T1000 (cell line): ENCODE results near the gene SPIB.
"Not testable (repeated sequence)": the region's sequence is repeated elsewhere in the genome, so short reads cannot be mapped to it uniquely, and the experiment has no call there.

ENCODE experiments used
- DNase-seq: peaks from one replicate; lab custom pipeline; 2025; ENCODE audit warnings: mixed read lengths; lab: John Stamatoyannopoulos, UW

Gene SPIB

DNA sequence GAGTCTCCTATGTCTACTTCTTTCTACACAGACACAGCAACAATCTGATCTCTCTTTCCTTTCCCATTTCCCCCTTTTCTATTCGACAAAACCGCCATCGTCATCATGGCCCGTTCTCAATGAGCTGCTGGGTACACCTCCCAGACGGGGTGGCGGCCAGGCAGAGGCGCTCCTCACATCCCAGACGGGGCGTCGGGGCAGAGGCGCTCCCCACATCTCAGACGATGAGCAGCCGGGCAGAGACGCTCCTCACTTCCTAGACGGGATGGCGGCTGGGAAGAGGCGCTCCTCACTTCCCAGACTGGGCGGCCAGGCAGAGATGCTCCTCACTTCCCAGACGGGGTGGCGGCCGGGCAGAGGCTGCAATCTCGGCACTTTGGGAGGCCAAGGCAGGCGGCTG lies 27.8 kb upstream of the SPIB start:
- not testable (repeated sequence) for DNase-seq

DNA sequence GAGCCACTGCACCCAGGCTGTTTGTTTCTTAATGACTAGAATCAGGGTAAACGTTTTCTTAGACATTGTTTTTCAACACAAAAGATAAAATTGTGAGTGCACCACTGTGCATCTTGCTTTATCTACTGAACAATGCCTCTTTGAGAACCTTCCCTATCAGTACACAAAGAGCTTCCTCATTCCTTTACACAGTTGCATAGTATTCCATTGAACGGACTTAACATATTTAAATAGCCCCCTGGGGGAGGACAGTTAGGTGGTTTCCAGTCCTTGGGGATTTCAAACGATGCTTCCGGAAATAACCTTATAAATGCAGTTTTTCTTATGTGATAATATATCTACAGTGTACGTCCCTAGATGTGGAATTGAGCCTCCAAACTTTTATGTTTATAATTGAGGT lies 26.0 kb upstream of the SPIB start:
- no peak for DNase-seq

DNA sequence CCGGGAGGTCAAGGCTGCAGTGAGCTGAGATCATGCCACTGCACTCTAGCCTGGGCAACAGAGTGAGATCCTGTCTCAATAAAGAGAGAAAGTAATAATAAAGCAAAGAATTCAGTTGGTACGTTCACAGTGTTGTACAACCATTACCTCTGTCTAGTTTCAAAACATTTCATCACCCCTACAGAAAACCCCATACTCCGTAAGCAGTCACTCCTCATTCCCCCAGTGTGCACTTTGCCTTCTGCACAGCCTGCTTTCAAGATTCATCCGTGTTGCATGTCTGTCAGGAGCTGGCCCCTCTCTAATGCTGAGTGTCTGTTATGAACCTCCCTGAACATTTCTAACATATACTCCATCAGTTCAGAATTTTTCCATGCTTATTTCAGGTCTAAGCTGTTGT lies 25.1 kb upstream of the SPIB start:
- no peak for DNase-seq

DNA sequence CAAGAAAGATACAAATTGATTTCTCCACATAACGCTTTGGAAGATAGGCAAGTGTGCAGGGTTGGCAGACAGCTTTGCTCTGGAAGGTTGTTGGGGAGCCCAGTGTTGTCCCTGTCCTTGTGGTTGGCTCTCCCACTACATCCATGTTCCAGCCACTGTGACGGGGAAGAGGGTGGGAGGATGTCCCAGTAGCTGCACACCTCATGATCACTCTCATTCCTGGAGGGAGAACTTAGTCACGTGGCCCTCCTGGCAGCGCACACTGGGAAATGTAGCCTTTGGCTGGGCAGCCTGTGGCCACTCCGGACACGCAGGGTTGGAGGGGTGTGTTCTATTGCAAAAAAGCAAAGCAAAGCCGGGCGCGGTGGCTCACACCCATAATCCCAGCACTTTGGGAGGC lies 24.7 kb upstream of the SPIB start:
- no peak for DNase-seq

DNA sequence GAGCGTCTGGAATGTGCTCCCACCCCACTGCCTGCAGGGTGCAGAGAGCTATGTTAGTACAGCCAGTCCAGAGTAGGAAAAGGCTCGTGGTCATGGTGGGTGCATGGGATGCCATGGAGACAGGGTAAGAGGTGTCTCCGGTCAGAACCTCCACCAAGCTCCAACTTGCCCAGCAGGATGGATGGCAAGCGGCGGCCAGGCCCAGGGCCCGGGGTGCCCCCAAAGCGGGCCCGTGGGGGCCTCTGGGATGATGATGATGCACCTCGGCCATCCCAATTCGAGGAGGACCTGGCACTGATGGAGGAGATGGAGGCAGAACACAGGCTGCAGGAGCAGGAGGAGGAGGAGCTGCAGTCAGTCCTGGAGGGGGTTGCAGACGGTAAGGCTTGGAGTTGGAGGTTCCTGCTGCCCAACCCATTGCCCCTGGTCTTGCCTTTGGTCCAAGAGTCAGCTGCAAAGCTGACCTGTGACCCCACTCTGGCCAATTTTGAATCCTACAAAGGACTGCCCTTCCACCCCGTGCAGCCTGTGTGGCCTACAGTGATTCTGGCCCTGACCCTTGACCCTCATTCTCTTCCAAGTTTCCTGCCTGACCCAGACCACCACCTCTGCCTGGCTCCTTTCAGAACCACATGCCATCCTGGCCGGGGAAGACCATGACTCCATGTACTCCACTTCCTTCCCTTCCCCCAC lies 19.9 kb upstream of the SPIB start:
- DNase-seq = no peak

DNA sequence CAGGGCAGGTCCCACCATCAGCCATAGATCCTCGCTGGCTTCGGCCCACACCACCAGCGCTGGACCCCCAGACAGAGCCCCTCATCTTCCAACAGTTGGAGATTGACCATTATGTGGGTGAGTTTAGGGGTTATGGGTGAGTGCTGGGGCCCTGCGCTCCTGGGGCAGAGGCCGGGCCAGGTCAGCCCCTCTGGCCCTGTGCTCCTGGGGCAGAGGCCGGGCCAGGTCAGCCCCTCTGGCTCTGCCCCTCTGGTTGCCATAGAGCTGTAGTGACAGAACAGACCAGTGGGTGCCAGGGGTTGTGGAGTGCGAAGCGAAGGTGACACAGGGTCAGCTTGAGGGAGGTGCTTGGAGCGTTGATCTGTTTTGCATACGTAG lies 19.4 kb upstream of the SPIB start:
- DNase-seq = no peak

DNA sequence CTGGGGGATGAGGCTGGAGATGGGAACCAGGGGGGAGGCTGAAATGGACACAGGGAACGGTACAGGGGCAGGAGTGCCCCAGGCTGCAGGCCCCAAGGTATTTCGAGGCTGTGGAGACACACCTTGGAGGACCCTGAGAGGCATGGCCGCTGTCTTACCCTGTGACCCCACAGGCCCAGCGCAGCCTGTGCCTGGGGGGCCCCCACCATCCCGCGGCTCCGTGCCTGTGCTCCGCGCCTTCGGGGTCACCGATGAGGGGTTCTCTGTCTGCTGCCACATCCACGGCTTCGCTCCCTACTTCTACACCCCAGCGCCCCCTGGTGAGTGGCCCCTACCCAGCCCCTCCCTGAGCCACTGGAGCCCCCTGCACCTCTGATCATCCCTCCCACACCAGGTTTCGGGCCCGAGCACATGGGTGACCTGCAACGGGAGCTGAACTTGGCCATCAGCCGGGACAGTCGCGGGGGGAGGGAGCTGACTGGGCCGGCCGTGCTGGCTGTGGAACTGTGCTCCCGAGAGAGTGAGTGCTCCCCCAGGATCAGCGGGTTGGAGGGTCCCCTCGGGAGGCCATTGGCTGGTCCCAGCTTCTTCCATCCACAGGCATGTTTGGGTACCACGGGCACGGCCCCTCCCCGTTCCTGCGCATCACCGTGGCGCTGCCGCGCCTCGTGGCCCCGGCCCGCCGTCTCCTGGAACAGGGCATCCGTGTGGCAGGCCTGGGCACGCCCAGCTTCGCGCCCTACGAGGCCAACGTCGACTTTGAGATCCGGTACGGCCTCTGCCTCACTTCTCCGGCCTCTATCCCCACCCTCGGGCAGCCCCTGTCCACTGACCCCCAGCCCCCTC lies 16.9 kb upstream of the SPIB start:
- DNase-seq = no peak

DNA sequence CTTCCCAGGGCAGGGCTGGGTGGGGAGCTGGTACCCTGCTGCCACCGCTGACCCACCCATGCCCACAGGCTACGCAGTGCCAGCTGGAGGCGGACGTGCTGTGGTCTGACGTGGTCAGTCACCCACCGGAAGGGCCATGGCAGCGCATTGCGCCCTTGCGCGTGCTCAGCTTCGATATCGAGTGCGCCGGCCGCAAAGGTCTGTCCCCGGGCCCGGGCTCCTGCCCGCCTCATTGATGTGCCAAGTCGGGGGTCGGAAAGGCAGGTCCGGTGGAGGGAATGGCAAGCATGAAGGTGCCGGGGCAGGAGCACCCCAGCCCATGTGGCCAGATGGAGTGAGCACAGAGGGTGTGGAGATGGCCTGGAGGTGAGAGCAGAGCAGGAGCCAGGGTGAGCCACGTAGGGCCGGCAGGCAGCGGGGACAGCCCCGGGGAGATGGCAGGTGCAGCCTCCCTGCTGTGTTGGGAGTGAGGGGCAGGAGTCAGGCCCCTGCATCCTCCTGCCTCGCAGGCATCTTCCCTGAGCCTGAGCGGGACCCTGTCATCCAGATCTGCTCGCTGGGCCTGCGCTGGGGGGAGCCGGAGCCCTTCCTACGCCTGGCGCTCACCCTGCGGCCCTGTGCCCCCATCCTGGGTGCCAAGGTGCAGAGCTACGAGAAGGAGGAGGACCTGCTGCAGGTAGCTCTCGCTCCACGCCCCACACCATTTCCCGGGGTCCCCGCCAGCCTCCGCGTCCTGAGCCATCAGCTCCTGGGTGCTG lies 16.0 kb upstream of the SPIB start:
- DNase-seq = no peak

DNA sequence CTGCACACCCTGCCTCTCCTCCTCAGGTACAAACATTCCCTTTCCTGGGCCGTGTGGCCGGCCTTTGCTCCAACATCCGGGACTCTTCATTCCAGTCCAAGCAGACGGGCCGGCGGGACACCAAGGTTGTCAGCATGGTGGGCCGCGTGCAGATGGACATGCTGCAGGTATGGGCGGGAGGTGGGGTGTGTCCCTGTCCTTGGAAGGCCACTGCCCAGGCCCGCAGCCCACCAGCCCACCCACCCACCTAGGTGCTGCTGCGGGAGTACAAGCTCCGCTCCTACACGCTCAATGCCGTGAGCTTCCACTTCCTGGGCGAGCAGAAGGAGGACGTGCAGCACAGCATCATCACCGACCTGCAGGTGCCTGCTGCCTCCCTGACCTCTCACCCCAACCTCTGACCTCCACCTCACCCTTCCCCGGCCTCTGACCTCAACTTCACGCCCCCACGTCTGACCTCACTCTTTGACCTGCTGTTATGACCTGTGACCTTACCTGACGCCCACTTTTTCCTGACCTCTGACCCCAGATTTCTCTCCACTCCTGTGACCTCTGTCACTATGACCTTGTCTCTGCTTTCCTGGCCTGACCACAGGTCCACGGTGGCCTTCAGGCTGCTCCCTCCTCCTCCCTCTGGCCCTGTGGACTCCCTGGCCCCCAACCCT lies 12.4 kb upstream of the SPIB start:
- DNase-seq = no peak

DNA sequence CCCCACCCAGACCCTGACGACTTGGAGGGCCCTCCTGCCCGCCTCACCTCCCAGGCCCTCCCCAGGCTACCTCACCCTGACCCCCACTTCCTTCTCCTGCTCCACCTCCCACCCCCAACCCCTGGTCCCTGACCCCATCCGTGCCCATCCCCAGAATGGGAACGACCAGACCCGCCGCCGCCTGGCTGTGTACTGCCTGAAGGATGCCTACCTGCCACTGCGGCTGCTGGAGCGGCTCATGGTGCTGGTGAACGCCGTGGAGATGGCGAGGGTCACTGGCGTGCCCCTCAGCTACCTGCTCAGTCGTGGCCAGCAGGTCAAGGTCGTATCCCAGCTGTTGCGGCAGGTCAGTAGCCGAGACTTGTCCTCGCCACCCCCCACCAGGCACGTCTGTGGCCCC lies 11.9 kb upstream of the SPIB start:
- DNase-seq = no peak

DNA sequence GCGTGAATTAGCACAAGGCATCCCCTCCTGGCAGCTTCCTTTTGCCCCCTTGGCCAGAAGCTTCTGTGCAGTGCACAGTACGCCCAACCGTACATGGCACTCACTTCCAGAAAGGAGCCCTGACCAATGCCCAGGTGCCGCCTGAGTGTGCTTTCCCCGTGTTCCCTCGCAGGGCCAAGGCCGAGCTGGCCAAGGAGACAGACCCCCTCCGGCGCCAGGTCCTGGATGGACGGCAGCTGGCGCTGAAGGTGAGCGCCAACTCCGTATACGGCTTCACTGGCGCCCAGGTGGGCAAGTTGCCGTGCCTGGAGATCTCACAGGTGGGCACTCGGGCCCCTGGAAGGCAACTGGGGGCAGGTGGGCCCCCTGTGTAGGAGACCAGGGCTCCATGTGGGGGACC lies 9.4 kb upstream of the SPIB start:
- DNase-seq = no peak

DNA sequence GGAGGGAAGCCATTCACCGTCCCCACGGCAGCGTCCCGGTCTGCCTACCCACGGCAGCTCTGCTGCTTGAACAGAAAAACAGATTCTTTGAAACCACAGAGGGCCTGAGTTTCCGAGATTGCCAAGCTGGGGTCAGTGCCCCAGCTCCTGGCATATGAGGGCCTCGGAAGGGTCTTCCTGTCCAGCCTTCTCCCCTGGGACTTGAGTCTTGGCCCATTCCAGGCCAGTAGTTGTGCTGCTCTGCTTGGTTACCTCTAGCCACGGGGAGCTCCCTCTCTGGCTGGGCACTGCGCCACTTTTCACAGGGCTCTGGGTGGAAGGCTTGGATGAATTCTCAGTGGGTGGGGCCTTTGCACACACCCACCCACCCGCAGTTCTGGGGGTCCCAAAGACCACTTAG lies 8.6 kb upstream of the SPIB start:
- DNase-seq = no peak

DNA sequence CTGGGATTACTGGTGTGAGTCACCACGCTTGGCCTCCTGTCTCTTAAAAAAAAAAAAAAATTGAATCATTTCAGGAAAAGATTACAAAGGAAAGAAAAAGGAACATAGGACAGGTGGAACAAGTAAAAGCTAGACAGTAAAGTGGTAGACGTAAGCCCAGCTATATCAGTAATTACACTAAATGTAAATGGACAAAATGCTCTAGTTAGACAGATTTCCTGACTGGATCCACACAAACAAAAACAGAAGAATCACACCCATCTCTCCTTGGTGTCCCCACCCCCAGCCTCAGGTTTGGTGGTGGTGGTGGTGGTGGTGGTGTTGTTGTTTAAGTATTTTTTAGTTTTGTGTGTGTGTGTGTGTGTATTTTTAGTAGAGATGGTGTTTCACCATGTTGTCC lies 6.3 kb upstream of the SPIB start:
- DNase-seq = no peak

DNA sequence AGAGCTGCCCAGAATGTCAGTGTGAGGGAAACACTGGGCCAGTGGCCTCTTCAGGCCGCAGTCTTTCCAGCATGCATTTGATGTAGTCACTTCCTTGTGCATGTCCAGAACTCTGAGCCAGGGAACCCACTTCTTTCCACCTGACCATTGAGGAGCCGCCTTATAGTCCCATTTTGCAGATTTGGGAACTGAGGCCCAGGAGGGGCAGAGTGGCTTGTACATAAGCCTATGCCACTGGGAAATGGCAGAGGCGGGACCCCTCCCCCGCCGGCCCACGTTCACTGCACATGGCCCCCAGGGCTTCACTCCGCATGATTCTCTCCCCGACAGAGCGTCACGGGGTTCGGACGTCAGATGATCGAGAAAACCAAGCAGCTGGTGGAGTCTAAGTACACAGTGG lies 5.6 kb upstream of the SPIB start:
- no peak for DNase-seq

DNA sequence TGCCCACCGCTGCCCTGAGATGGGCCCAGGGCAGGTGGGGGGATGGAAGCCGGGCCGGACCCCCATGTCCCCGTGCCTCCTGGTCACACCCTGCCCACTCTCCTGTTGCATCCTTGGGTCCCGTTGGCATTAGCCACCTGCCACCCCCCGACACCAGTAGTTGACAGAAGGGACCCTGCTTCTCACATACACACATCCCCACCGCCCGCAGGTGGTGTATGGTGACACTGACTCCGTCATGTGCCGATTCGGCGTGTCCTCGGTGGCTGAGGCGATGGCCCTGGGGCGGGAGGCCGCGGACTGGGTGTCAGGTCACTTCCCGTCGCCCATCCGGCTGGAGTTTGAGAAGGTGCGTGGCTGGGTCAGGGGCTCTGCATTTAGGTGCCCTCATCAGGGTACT lies 5.2 kb upstream of the SPIB start:
- DNase-seq = no peak

DNA sequence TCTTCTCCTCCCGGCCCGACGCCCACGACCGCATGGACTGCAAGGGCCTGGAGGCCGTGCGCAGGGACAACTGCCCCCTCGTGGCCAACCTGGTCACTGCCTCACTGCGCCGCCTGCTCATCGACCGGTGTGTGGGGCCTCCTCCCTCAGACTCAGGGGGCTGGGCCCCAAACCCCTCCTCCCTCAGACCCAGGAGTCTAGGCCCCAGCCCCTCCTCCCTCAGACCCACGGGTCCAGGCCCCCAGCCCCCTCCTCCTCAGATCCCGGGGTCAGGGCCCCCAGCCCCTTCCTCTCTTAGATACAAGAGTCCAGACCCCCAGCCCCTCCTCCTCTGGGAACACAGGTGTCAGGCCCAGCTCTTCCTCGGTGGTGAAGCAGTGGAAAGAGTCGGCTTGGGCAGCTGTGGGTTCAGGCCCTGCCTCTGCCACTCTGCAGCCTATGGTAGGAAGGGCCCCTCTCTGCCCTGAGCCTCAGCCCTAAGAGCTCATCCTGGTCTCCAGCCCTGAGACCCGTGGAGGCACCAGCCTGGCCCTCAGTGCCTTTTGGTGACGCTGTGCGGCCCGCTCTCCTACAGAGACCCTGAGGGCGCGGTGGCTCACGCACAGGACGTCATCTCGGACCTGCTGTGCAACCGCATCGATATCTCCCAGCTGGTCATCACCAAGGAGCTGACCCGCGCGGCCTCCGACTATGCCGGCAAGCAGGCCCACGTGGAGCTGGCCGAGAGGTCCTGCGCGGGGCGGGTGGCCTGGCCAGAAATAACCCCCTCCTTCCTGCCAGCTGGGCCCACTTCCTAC lies 3.7 kb upstream of the SPIB start:
- no peak for DNase-seq

DNA sequence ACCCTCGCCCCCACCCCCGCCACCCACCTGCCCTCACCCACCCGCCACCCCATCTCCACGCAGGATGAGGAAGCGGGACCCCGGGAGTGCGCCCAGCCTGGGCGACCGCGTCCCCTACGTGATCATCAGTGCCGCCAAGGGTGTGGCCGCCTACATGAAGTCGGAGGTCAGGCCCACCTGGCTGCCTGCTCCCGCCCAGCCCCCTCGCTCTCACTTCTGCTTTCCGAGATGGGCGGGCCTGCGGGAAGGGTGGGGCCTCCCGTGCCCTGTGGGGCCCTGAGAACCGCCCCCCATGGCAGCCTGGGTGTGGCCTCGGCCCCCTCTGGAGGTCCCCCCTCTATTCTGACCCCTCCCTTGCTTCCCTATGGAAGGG lies 3.1 kb upstream of the SPIB start:
- DNase-seq = no peak

DNA sequence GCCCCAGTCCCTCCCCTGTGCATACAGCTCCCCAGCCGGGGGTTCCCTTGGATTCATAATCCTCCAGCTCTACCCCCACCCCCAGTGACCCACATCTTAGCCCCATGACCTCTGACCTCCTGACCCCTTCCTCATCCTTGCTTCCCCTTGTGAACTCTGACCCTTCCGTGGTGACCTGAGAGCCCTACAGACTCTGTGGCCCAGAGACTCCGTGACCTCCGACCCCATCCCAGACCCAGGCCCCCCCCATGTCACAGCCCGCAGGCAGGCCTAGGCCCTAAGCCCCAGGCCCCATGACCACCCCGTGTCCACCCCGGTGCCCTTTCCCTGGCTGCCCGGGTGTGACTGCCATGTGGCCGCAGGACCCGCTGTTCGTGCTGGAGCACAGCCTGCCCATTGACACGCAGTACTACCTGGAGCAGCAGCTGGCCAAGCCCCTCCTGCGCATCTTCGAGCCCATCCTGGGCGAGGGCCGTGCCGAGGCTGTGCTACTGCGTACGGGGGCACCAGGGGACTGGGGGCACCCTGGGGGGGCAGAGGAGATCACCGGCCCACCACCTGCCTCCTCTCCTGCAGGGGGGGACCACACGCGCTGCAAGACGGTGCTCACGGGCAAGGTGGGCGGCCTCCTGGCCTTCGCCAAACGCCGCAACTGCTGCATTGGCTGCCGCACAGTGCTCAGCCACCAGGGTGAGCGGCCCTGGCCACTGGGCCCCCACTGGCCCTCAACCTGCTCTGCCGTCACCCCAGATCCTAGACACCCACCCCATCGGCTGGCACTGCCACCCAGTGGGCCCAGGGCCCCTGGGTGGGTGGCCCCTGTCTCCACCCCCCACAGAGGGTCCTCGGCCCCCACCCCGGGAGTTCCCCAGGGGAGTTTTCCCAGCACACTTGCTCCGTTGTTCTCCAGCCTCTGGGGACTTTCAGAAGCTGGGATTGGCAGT lies 2.4 kb upstream of the SPIB start:
- no peak for DNase-seq

DNA sequence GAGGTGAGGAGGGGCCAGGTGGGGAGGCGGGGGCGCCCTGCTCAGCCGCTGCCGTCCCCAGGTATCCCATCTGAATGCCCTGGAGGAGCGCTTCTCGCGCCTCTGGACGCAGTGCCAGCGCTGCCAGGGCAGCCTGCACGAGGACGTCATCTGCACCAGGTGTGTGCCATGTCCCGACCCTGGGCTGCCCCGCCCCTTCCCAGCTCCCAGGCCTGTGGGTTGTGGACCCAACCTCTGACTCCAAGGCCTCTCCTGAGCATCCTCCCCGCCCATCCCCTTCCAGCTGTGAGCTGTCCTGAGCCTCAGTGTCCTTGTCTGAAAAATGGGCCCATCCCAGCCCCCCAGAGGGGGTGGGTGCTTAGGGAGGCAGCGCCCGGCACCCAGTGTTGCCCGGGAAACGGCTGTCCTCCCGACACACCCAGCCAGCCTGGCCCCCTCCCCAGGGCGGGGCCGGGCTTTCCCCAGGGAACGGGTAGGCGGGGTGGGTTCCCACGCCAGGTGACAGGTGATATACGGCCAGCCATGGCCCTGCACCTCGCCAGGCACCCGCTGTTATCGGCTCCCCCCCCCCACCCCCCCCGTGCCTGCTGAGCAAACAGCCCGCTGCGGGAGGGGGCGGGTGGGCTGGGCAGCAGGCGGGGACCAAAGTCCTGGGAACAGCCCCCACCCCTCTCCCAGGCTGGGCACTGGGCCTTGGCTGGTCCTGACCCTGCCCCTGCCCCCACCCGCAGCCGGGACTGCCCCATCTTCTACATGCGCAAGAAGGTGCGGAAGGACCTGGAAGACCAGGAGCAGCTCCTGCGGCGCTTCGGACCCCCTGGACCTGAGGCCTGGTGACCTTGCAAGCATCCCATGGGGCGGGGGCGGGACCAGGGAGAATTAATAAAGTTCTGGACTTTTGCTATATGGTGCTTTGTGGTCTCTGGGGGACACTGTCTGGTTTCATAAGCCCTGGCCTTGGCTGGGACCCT lies 1.3 kb upstream of the SPIB start:
- DNase-seq = no peak
